ENCODE measurements around the gene ZNF184.

The ZNF184 gene

DNA sequence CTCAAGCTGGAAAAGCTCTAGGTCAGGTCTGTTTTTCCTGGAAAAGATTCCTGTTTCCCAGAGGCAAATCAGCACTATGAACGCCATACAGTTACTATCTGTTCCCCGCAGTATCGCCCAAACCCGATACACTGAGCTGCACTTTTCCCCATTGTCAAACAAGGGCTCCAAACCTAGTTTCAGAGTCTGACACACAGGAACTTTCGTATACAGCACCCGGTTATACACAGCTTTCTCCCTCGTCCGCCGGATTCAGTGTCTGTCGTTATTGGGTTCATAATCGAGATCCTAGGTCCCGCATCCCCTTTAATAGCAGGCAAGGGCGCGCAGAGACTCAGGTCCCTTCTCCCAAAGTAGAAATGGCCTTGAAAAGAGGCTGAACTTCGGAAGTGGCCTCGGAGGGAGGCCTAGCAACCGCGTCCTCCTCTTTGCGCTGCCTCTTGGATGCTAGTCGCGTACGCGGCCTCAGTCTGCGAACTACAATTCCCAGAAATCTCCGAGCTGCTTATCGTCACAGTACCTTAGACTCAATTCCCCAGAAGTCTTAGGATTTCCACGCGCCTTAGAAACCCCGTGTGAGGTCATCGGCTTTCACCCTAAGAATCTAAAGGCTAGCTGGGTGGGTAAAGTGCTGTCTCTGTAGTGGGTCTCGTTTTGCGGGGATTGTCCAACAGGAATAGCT is 50.1 kb downstream of the ZNF184 start:
- DNase-seq: no peak

DNA sequence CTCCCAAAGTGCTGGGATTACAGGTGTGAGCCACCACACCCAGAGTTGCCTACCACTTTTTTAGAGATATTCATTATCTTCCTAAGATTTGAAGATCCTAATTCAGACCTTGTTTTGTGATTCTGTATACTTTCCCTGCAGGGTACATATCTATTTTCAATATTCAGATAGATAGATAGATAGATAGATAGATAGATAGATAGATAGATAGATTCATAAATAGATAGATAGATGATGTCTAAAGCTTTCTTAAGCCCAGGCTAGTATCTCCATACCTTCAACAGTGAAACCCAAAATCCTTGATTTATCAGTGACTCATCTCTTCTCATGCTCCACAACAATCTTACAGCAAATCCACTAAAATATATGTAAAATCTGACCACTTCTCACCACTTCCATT is 53.5 kb downstream of the ZNF184 start:
- TF ChIP-seq POLR2A (IDR thresholded peaks at IDR 0.05; ENCODE audit: low read length) (no peak), GATA1 (IDR thresholded peaks at IDR 0.05; ENCODE audit: low read depth, low read length) (no peak)
- DNase-seq: no peak

More for the DNA sequence above, 50.1 kb downstream of the ZNF184 start:
- TF ChIP-seq POLR2A (IDR thresholded peaks at IDR 0.05; ENCODE audit: low read length) (no peak), GATA1 (IDR thresholded peaks at IDR 0.05; ENCODE audit: low read depth, low read length) (no peak)

GRCh38 chr6:27415898-27416297 is 57.0 kb downstream of the ZNF184 start:
- TF ChIP-seq POLR2A (IDR thresholded peaks at IDR 0.05; ENCODE audit: low read length) (no peak), GATA1 (IDR thresholded peaks at IDR 0.05; ENCODE audit: low read depth, low read length) (no peak)

GRCh38 chr6:27414996-27415395 is 57.9 kb downstream of the ZNF184 start:
- no peak for DNase-seq
- no peak for TF ChIP-seq POLR2A (IDR thresholded peaks at IDR 0.05; ENCODE audit: low read length)

More at GRCh38 chr6:27415898-27416297, 57.0 kb downstream of the ZNF184 start:
- no peak for DNase-seq

GRCh38 chr6:27414300-27414699 is 58.6 kb downstream of the ZNF184 start:
- no peak for DNase-seq
- TF ChIP-seq GATA1 (IDR thresholded peaks at IDR 0.05; ENCODE audit: low read depth, low read length) (no peak), POLR2A (IDR thresholded peaks at IDR 0.05; ENCODE audit: low read length) (no peak)

DNA sequence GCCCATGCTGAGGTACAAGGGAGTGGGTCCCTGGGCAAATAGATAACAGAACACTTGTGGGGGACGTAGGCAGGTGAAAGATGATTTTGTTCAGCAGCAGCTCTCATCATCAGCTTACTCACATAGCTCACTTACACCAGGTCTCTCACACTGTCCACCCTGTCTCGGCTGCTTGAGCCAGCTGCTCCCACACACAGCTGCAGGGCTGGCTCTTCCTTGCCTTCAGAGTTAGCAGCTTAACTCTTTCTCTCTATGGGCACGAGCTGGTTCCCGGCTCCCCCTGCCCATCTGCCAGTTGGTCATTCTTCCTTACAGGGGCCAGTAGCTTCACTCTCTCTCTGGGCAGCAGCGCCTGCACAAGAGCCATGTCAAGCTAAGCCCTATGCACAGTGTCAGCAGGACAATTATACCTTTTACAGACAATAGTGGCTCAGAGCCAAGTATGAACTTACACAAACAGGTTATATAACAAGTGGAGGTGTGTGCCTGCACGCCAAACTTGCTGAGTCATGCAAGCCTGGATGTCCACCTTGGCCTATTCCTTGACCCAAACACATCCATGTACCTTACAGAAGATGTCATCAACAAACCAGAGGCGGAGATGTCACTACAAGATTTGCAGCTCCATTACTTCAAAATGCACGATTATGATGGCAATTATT is 65.6 kb downstream of the ZNF184 start:
- no peak for DNase-seq
- TF ChIP-seq GATA1 (IDR thresholded peaks at IDR 0.05; ENCODE audit: low read depth, low read length): no peak
- TF ChIP-seq POLR2A (IDR thresholded peaks at IDR 0.05; ENCODE audit: low read length): no peak

DNA sequence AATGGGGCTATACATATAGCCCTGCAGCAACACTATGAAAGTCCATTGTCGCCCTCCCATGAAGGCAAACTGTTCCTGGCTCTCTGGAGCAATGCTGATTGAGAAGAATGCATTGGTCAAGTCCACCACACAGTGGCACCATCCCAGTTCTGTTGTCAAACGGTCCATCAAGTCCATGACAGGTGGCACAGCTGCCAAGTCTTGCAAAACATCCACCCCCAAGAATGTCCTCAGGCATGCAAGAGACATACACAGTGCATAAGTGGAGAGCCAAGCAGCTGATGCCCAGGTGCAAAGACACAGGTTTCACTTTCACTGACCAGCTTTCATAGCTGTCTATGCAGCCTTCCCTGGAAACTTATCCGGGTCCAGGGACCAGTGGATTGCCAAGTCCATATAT is 66.8 kb downstream of the ZNF184 start:
- TF ChIP-seq GATA1 (IDR thresholded peaks at IDR 0.05; ENCODE audit: low read depth, low read length) (no peak), POLR2A (IDR thresholded peaks at IDR 0.05; ENCODE audit: low read length) (no peak)
- DNase-seq: no peak

- TF ChIP-seq GATA1 (IDR thresholded peaks at IDR 0.05; ENCODE audit: low read depth, low read length) (no peak), POLR2A (IDR thresholded peaks at IDR 0.05; ENCODE audit: low read length) (no peak)
- no peak for DNase-seq
Observed at GRCh38 chr6:27400877-27401642, 71.8 kb downstream of the ZNF184 start.
